Nucleus accumbens (tissue), 56 donors: ENCODE data around the gene CTTNBP2.

Experiments used
- DNase-seq, 56 donors: peaks; one replicate each; lab custom pipeline; 2025; lab: John Stamatoyannopoulos, UW

The CTTNBP2 gene

GRCh38 chr7:117669818-117670217 lies 203.4 kb downstream of the CTTNBP2 start:
- peak in 16 of 56 donors; percentile 0 to 28 (median 4) for DNase-seq

GRCh38 chr7:117667456-117667855 lies 205.8 kb downstream of the CTTNBP2 start:
- DNase-seq = no peak

- no peak for DNase-seq
Observed at GRCh38 chr7:117666689-117667088, 206.6 kb downstream of the CTTNBP2 start.

GRCh38 chr7:117666031-117666430 lies 207.2 kb downstream of the CTTNBP2 start:
- no peak for DNase-seq

GRCh38 chr7:117665368-117665767 lies 207.9 kb downstream of the CTTNBP2 start:
- DNase-seq = no peak

GRCh38 chr7:117664047-117664446 lies 209.2 kb downstream of the CTTNBP2 start:
- DNase-seq = no peak

GRCh38 chr7:117661328-117661727 lies 211.9 kb downstream of the CTTNBP2 start:
- no peak for DNase-seq
